Stimulated activated naive CD8-positive, alpha-beta T cell treated with anti-CD3 and anti-CD28 coated beads, Interleukin-15, amount 100 ng/mL, for 72 hours (primary cell): ENCODE data around the gene NRXN3.

Experiments used
- ATAC-seq: fragments of 150-1000 bp; cut with Tn5 transposase; 2 replicates; pipeline ENCODE4 v1.10.0; 2021; ENCODE audit warnings: mild to moderate bottlenecking, moderate library complexity
- DNase-seq, 2 donors: peaks; one replicate each; pipeline ENCODE4 v3.0.0; 2021 to 2022
- H3K27ac Mint-ChIP-seq, 2 donors: one replicate each; pipeline ENCODE4 v1.8.0; 2022; ENCODE audit warnings: mild to moderate bottlenecking in 2 of 2, mixed read lengths in 2 of 2, moderate library complexity in 2 of 2
- H3K27me3 Mint-ChIP-seq: one replicate; pipeline ENCODE4 v1.8.0; 2022; ENCODE audit warnings: mixed read lengths
- H3K4me1 Mint-ChIP-seq: one replicate; pipeline ENCODE4 v1.8.0; 2022; ENCODE audit warnings: mild to moderate bottlenecking, mixed read lengths
- H3K4me3 Mint-ChIP-seq, 2 donors: one replicate each; pipeline ENCODE4 v1.8.0; 2022; ENCODE audit warnings: mild to moderate bottlenecking in 2 of 2, mixed read lengths in 2 of 2, moderate library complexity in 1 of 2
- H3K9me3 Mint-ChIP-seq, 2 donors: one replicate each; pipeline ENCODE4 v1.8.0; 2022; ENCODE audit warnings: mixed read lengths in 2 of 2

Gene NRXN3

GRCh38 chr14:79332504-79333197 is 1162.5 kb downstream of the NRXN3 start:
- Mint-ChIP-seq H3K27me3 (peaks cover 7% of the 10 kb centered on the region), H3K4me3 (no peak overlapping the region), H3K4me1 (no peaks in the 10 kb centered on the region), H3K9me3 (peaks cover 0 to 2% of the 10 kb centered on the region in 2 donors), H3K27ac (no peak overlapping the region)
- DNase-seq: no peak
- no peak for ATAC-seq

- H3K9me3 Mint-ChIP-seq: no peaks in the 10 kb centered on the region
- DNase-seq (no peak), ATAC-seq (no peak)
- H3K4me1 Mint-ChIP-seq: no peaks in the 10 kb centered on the region
- H3K27me3 Mint-ChIP-seq: peaks cover 7% of the 10 kb centered on the region
- no peak overlapping the region for H3K4me3 Mint-ChIP-seq
- no peak overlapping the region for H3K27ac Mint-ChIP-seq
Measured at GRCh38 chr14:79333198-79333546, 1163.0 kb downstream of the NRXN3 start.

- Mint-ChIP-seq H3K27me3 (peaks cover 7% of the 10 kb centered on the region), H3K4me3 (no peak overlapping the region), H3K9me3 (no peaks in the 10 kb centered on the region)
Measured at GRCh38 chr14:79334272-79334671, 1164.1 kb downstream of the NRXN3 start.

GRCh38 chr14:79337761-79338160 is 1167.6 kb downstream of the NRXN3 start:
- Mint-ChIP-seq H3K27ac (no peak overlapping the region), H3K4me3 (no peak overlapping the region), H3K27me3 (peaks cover 7% of the 10 kb centered on the region), H3K9me3 (peaks cover 0 to 4% of the 10 kb centered on the region in 2 donors), H3K4me1 (no peaks in the 10 kb centered on the region)
- ATAC-seq (no peak), DNase-seq (no peak)

More at GRCh38 chr14:79334272-79334671, 1164.1 kb downstream of the NRXN3 start:
- H3K4me1 Mint-ChIP-seq: no peaks in the 10 kb centered on the region
- H3K27ac Mint-ChIP-seq: no peak overlapping the region
- DNase-seq: no peak
- ATAC-seq: no peak

- Mint-ChIP-seq H3K4me1 (no peaks in the 10 kb centered on the region), H3K27ac (no peak overlapping the region), H3K4me3 (no peak overlapping the region), H3K9me3 (peaks cover 0 to 4% of the 10 kb centered on the region in 2 donors), H3K27me3 (no peaks in the 10 kb centered on the region)
- no peak for DNase-seq
- no peak for ATAC-seq
Measured at GRCh38 chr14:79342942-79343341, 1172.8 kb downstream of the NRXN3 start.

GRCh38 chr14:79351011-79351410 is 1180.8 kb downstream of the NRXN3 start:
- ATAC-seq: no peak

GRCh38 chr14:79352076-79352630 is 1182.0 kb downstream of the NRXN3 start:
- Mint-ChIP-seq H3K27ac (no peak overlapping the region), H3K4me3 (no peak overlapping the region), H3K4me1 (no peaks in the 10 kb centered on the region), H3K9me3 (no peaks in the 10 kb centered on the region), H3K27me3 (no peaks in the 10 kb centered on the region)
- no peak for DNase-seq
- ATAC-seq: no peak

More at GRCh38 chr14:79351011-79351410, 1180.8 kb downstream of the NRXN3 start:
- Mint-ChIP-seq H3K4me3 (no peak overlapping the region), H3K4me1 (no peaks in the 10 kb centered on the region), H3K27ac (no peak overlapping the region), H3K27me3 (no peaks in the 10 kb centered on the region), H3K9me3 (no peaks in the 10 kb centered on the region)
- DNase-seq: no peak

GRCh38 chr14:79354336-79354735 is 1184.2 kb downstream of the NRXN3 start:
- Mint-ChIP-seq H3K27me3 (no peaks in the 10 kb centered on the region), H3K4me1 (no peaks in the 10 kb centered on the region), H3K27ac (no peak overlapping the region), H3K9me3 (no peaks in the 10 kb centered on the region), H3K4me3 (no peak overlapping the region)
- no peak for ATAC-seq
- DNase-seq: no peak

- no peaks in the 10 kb centered on the region for H3K4me1 Mint-ChIP-seq
- H3K27me3 Mint-ChIP-seq: no peaks in the 10 kb centered on the region
- H3K27ac Mint-ChIP-seq: no peak overlapping the region
- no peaks in the 10 kb centered on the region for H3K9me3 Mint-ChIP-seq
- DNase-seq (no peak), ATAC-seq (no peak)
- H3K4me3 Mint-ChIP-seq: no peak overlapping the region
Measured at GRCh38 chr14:79356040-79356439, 1185.9 kb downstream of the NRXN3 start.

GRCh38 chr14:79357307-79357706 is 1187.1 kb downstream of the NRXN3 start:
- no peaks in the 10 kb centered on the region for H3K27me3 Mint-ChIP-seq
- ATAC-seq (no peak), DNase-seq (no peak)
- no peak overlapping the region for H3K4me3 Mint-ChIP-seq
- H3K27ac Mint-ChIP-seq: no peak overlapping the region
- no peaks in the 10 kb centered on the region for H3K4me1 Mint-ChIP-seq
- H3K9me3 Mint-ChIP-seq: no peaks in the 10 kb centered on the region

- DNase-seq (no peak), ATAC-seq (no peak)
- Mint-ChIP-seq H3K27ac (no peak overlapping the region), H3K9me3 (peaks cover 0 to 4% of the 10 kb centered on the region in 2 donors), H3K4me1 (no peaks in the 10 kb centered on the region), H3K27me3 (no peaks in the 10 kb centered on the region), H3K4me3 (no peak overlapping the region)
Measured at GRCh38 chr14:79363291-79363690, 1193.1 kb downstream of the NRXN3 start.

GRCh38 chr14:79369359-79370332 is 1199.5 kb downstream of the NRXN3 start:
- Mint-ChIP-seq H3K4me1 (no peaks in the 10 kb centered on the region), H3K4me3 (no peak overlapping the region), H3K9me3 (peaks cover 0 to 8% of the 10 kb centered on the region in 2 donors), H3K27ac (no peak overlapping the region), H3K27me3 (no peaks in the 10 kb centered on the region)
- ATAC-seq: no peak
- DNase-seq: no peak

GRCh38 chr14:79370969-79371368 is 1200.8 kb downstream of the NRXN3 start:
- no peaks in the 10 kb centered on the region for H3K27me3 Mint-ChIP-seq
- no peaks in the 10 kb centered on the region for H3K4me1 Mint-ChIP-seq
- ATAC-seq (no peak), DNase-seq (no peak)
- H3K4me3 Mint-ChIP-seq: no peak overlapping the region
- peaks cover 0 to 9% of the 10 kb centered on the region in 2 donors for H3K9me3 Mint-ChIP-seq
- no peak overlapping the region for H3K27ac Mint-ChIP-seq

GRCh38 chr14:79373451-79373850 is 1203.3 kb downstream of the NRXN3 start:
- H3K27me3 Mint-ChIP-seq: no peaks in the 10 kb centered on the region
- no peak overlapping the region for H3K4me3 Mint-ChIP-seq
- no peak overlapping the region for H3K27ac Mint-ChIP-seq
- no peak for DNase-seq
- H3K4me1 Mint-ChIP-seq: no peaks in the 10 kb centered on the region
- no peak for ATAC-seq
- peaks cover 0 to 5% of the 10 kb centered on the region in 2 donors for H3K9me3 Mint-ChIP-seq

- H3K27me3 Mint-ChIP-seq: no peaks in the 10 kb centered on the region
- ATAC-seq: no peak
- peaks cover 0 to 5% of the 10 kb centered on the region in 2 donors for H3K9me3 Mint-ChIP-seq
- peak overlapping the region in 1 of 2 donors; percentile 33 for H3K27ac Mint-ChIP-seq
- no peak for DNase-seq
- H3K4me1 Mint-ChIP-seq: no peaks in the 10 kb centered on the region
- H3K4me3 Mint-ChIP-seq: no peak overlapping the region
Measured at GRCh38 chr14:79375356-79375755, 1205.2 kb downstream of the NRXN3 start.

- Mint-ChIP-seq H3K9me3 (peaks cover 0 to 5% of the 10 kb centered on the region in 2 donors), H3K4me1 (no peaks in the 10 kb centered on the region), H3K27me3 (no peaks in the 10 kb centered on the region), H3K4me3 (no peak overlapping the region), H3K27ac (no peak overlapping the region)
- ATAC-seq (no peak), DNase-seq (no peak)
Measured at GRCh38 chr14:79376557-79376956, 1206.4 kb downstream of the NRXN3 start.
